ENCODE measurements around the gene CHL1. TPM values are rescaled to one million over a fixed set of nuclear protein-coding genes. Genes with fewer than 3 reads are reported as not detected.

The CHL1 gene
- total and polyA plus RNA-seq, 2 of the 8 experiments (the other 6 are each of a cell fraction or from before 2014, with no cell fraction given): 0.05 to 0.99 TPM

DNA sequence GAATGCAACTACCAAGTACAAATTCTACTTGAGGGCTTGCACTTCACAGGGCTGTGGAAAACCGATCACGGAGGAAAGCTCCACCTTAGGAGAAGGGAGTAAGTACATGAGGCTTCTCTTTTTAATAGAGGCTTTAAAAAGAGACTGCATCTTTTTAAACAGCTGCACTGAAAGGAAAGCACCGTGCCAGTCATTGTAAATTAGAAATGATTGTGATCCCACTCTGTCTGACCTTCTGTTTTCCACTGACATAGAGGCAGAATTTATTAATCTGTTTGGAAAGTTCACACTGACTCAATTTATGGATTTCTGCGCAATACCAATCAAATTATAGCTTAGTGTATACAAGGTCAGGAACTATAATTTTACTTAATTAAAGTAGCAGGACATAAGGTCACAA is 198.2 kb downstream of the CHL1 start:
- FAIRE-seq (no peak), DNase-seq (ENCODE audit: low read depth in 1 of 2, low spot score in 2 of 2) (no peak)
- no peak overlapping the region for H3K4ac ChIP-seq (replicated peaks; ENCODE audit: insufficient read length, low read depth, low read length)
- no peak overlapping the region for H4K91ac ChIP-seq (replicated peaks; ENCODE audit: insufficient read length, low read length)
- H4K20me1 ChIP-seq (replicated peaks in 1 of 2; ENCODE audit: control insufficient read depth in 1 of 2, insufficient read depth in 2 of 2, low read length in 2 of 2): no peaks in the 10 kb centered on the region
- no peak overlapping the region for H3K27ac ChIP-seq (ENCODE audit: low read depth, low read length)
- H3K14ac ChIP-seq (ENCODE audit: insufficient read length): no peak overlapping the region
- 90% methylated on average over 4 of the region's 4 CpGs; no CpG with 5 or more reads in 1 of the 2 experiments for WGBS, 2 experiments (ENCODE audit: extremely low coverage in 1 of 2, insufficient coverage in 1 of 2, insufficient read length in 1 of 2, insufficient replicate concordance in 2 of 2, low coverage in 1 of 2, low lambda C conversion rate in 2 of 2, missing lambda C conversion rate in 1 of 2)
- no peak overlapping the region for H3K9ac ChIP-seq (replicated peaks in 1 of 4; ENCODE audit: extremely low read depth in 1 of 4, low read depth in 3 of 4, low read length in 3 of 4)
- no peak overlapping the region for H3K23ac ChIP-seq (ENCODE audit: insufficient read length)
- H3K9me3 ChIP-seq (ENCODE audit: insufficient read depth in 2 of 2, low read depth in 1 of 2, low read length in 1 of 2): no peaks in the 10 kb centered on the region
- H3K4me2 ChIP-seq (ENCODE audit: insufficient read depth in 1 of 2, low read depth in 2 of 2, low read length in 2 of 2): no peak overlapping the region
- no peak overlapping the region for H3K56ac ChIP-seq (replicated peaks; ENCODE audit: insufficient read length, low read depth, low read length)
- no peak overlapping the region for H4K5ac ChIP-seq (ENCODE audit: insufficient read length, low read depth, low read length)
- ChIA-PET CTCF (ENCODE audit: partially characterized antibody) (interaction anchor here (0.8 kb wide), 1 partner anchor 17 kb away, joined by 3 read pairs; no protein-coding TSS in a partner anchor), POLR2A (ENCODE audit: partially characterized antibody) (no interaction called here)
- H3K23me2 ChIP-seq (ENCODE audit: low read depth, low read length): no peaks in the 10 kb centered on the region
- H2AFZ ChIP-seq (ENCODE audit: low read length): no peak overlapping the region
- H2BK15ac ChIP-seq (ENCODE audit: low read length): no peak overlapping the region
- no peak overlapping the region for H2AK5ac ChIP-seq (ENCODE audit: low read depth, low read length)
- H2BK20ac ChIP-seq (ENCODE audit: low read length): no peak overlapping the region
- H3K4me3 ChIP-seq (ENCODE audit: extremely low read depth in 1 of 4, insufficient read depth in 2 of 4, low read depth in 3 of 4, low read length in 4 of 4): no peak overlapping the region
- H4K8ac ChIP-seq (ENCODE audit: extremely low read depth, insufficient read depth, low read length): no peak overlapping the region
- H3K36me3 ChIP-seq (ENCODE audit: control insufficient read depth in 2 of 4, insufficient read depth in 4 of 4, low read length in 3 of 4): no peaks in the 10 kb centered on the region
- H3K79me2 ChIP-seq (ENCODE audit: control insufficient read depth in 1 of 2, insufficient read depth in 2 of 2, low read length in 2 of 2): no peaks in the 10 kb centered on the region
- no peak overlapping the region for H2BK120ac ChIP-seq (replicated peaks; ENCODE audit: low read depth, low read length)
- no peak overlapping the region for H2BK12ac ChIP-seq (ENCODE audit: low read depth, low read length)
- H3K18ac ChIP-seq (ENCODE audit: extremely low read depth, low read length): no peak overlapping the region
- H2BK5ac ChIP-seq (ENCODE audit: low read depth, low read length): no peak overlapping the region
- H3K27me3 ChIP-seq (replicated peaks in 1 of 4; ENCODE audit: control insufficient read depth in 3 of 4, extremely low read depth in 1 of 4, insufficient read depth in 3 of 4, low read length in 3 of 4): no peaks in the 10 kb centered on the region
- no peaks in the 10 kb centered on the region for H3K79me1 ChIP-seq (ENCODE audit: low read depth, low read length)
- no peaks in the 10 kb centered on the region for H3K4me1 ChIP-seq (replicated peaks in 1 of 4; ENCODE audit: control insufficient read depth in 3 of 4, insufficient read depth in 4 of 4, low read length in 3 of 4)
- TF ChIP-seq MAX (IDR thresholded peaks at IDR 0.05) (no peak), RBBP5 (IDR thresholded peaks at IDR 0.05; ENCODE audit: borderline replicate concordance, low read depth, low read length) (no peak), RFX5 (IDR thresholded peaks at IDR 0.05; ENCODE audit: borderline replicate concordance, low read depth, low read length) (no peak), POLR2AphosphoS5 (IDR thresholded peaks at IDR 0.05; ENCODE audit: low read depth, low read length) (no peak), KDM5A (IDR thresholded peaks at IDR 0.05; ENCODE audit: low read length) (no peak), BCL11A (IDR thresholded peaks at IDR 0.05; ENCODE audit: low read depth in 2 of 2, low read length in 2 of 2) (no peak), SIN3A (conservative IDR thresholded peaks at IDR 0.05 in 1 of 2, IDR thresholded peaks at IDR 0.05 in 1 of 2; ENCODE audit: low read depth in 1 of 2, low read length in 2 of 2) (no peak), HDAC2 (IDR thresholded peaks at IDR 0.05; ENCODE audit: borderline replicate concordance in 1 of 2, low read depth in 2 of 2, low read length in 2 of 2) (no peak), MAFK (IDR thresholded peaks at IDR 0.05; ENCODE audit: low read depth, low read length) (no peak), E2F6 (IDR thresholded peaks at IDR 0.05) (no peak)
- TF ChIP-seq, protein P1, sequence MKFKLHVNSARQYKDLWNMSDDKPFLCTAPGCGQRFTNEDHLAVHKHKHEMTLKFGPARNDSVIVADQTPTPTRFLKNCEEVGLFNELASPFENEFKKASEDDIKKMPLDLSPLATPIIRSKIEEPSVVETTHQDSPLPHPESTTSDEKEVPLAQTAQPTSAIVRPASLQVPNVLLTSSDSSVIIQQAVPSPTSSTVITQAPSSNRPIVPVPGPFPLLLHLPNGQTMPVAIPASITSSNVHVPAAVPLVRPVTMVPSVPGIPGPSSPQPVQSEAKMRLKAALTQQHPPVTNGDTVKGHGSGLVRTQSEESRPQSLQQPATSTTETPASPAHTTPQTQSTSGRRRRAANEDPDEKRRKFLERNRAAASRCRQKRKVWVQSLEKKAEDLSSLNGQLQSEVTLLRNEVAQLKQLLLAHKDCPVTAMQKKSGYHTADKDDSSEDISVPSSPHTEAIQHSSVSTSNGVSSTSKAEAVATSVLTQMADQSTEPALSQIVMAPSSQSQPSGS (IDR thresholded peaks at IDR 0.05; ENCODE audit: low read length): no peak
